GM19043 (cell line): ENCODE data around the gene SUGT1.

Experiments used
- ATAC-seq: cut with Tn5 transposase; IDR thresholded peaks from one replicate; pipeline ENCODE4 v1.9.1; 2021; ENCODE audit warnings: low read depth; ENCODE audit not compliant: unreplicated experiment

Gene SUGT1

GRCh38 chr13:52736891-52737290 lies 84.3 kb downstream of the SUGT1 start:
- ATAC-seq = no peak

- no peak for ATAC-seq
Measured at GRCh38 chr13:52737451-52737850, 84.8 kb downstream of the SUGT1 start.

GRCh38 chr13:52737965-52738364 lies 85.3 kb downstream of the SUGT1 start:
- ATAC-seq = no peak

GRCh38 chr13:52738719-52739467 lies 86.3 kb downstream of the SUGT1 start:
- ATAC-seq = no peak

- ATAC-seq = no peak
Measured at GRCh38 chr13:52739468-52740071, 86.9 kb downstream of the SUGT1 start, which contains the start of gene CNMD. Gene CNMD, minus strand, starts transcription at chr13:52739820. Its CDS starts 119 bp downstream, at chr13:52739701.

- no peak for ATAC-seq
Measured at GRCh38 chr13:52743569-52743968, 90.9 kb downstream of the SUGT1 start.

GRCh38 chr13:52743988-52744387 lies 91.4 kb downstream of the SUGT1 start:
- ATAC-seq = no peak

- ATAC-seq = no peak
Measured at GRCh38 chr13:52744842-52745375, 92.3 kb downstream of the SUGT1 start.

- ATAC-seq = no peak
Measured at GRCh38 chr13:52746141-52746540, 93.5 kb downstream of the SUGT1 start.

GRCh38 chr13:52749419-52749818 lies 96.8 kb downstream of the SUGT1 start:
- no peak for ATAC-seq
